ENCODE measurements around the gene NDUFA8. TPM values are rescaled to one million over a fixed set of nuclear protein-coding genes. Genes with fewer than 3 reads are reported as not detected.

The NDUFA8 gene
- total RNA-seq, 1 experiment from 2014 or later: 60.7 TPM

GRCh38 chr9:122201641-122202040, 42.1 kb upstream of the NDUFA8 start:
- no peaks in the 10 kb centered on the region for H3K9me3 Mint-ChIP-seq
- Histone ChIP-seq H2BK20ac (ENCODE audit: low read depth, low read length, poor library complexity, severe bottlenecking) (no peak overlapping the region), H4K91ac (ENCODE audit: insufficient read length, low read depth, low read length) (no peak overlapping the region), H2BK5ac (ENCODE audit: insufficient read length, low read length) (no peak overlapping the region), H3K23me2 (ENCODE audit: insufficient read length, low read depth, low read length, poor library complexity, severe bottlenecking) (no peaks in the 10 kb centered on the region), H3K4me2 (ENCODE audit: insufficient read depth, insufficient read length, low read length) (no peak overlapping the region), H3K9me3 (ENCODE audit: control insufficient read depth, low read depth, low read length) (no peaks in the 10 kb centered on the region), H2BK15ac (ENCODE audit: low read depth, low read length) (no peak overlapping the region), H3K27me3 (ENCODE audit: insufficient read depth, low read length) (no peaks in the 10 kb centered on the region), H4K20me1 (ENCODE audit: control insufficient read depth, insufficient read depth, insufficient read length) (no peaks in the 10 kb centered on the region), H3K9ac (ENCODE audit: extremely low read depth, insufficient read length, low read length) (no peak overlapping the region), H3K14ac (ENCODE audit: insufficient read depth, low read length) (no peak overlapping the region), H3K4ac (ENCODE audit: low read depth, low read length) (no peak overlapping the region), H3K56ac (ENCODE audit: insufficient read length, low read depth, low read length) (no peak overlapping the region), H4K5ac (ENCODE audit: insufficient read length, low read depth, low read length) (no peak overlapping the region), H3K4me1 (ENCODE audit: insufficient read depth, low read length) (peaks cover 12% of the 10 kb centered on the region; the same call in 1 of the 2 replicates), H3K18ac (ENCODE audit: insufficient read length, low read depth, low read length) (no peak overlapping the region), H3K27ac (ENCODE audit: insufficient read length, low read depth, low read length) (no peak overlapping the region), H2BK120ac (ENCODE audit: low read depth, low read length, poor library complexity, severe bottlenecking) (no peak overlapping the region), H2BK12ac (ENCODE audit: insufficient read length, low read depth, low read length) (no peak overlapping the region), H4K8ac (replicated peaks; ENCODE audit: insufficient read length, low read depth, low read length) (no peak overlapping the region), H2AFZ (ENCODE audit: low read length) (no peak overlapping the region), H2AK5ac (ENCODE audit: insufficient read length, low read length) (no peak overlapping the region), H3K79me2 (ENCODE audit: insufficient read depth, low read length) (no peaks in the 10 kb centered on the region), H3K23ac (ENCODE audit: insufficient read length, low read depth, low read length) (no peak overlapping the region), H3T11ph (ENCODE audit: low read length) (no peak overlapping the region), H3K79me1 (ENCODE audit: insufficient read depth, low read depth, low read length, poor library complexity, severe bottlenecking) (no peaks in the 10 kb centered on the region)
- no peak for TF ChIP-seq CTCF (conservative IDR thresholded peaks at IDR 0.05)
- no peak for DNase-seq
- no peak overlapping the region for H3K4me3 Mint-ChIP-seq
- H3K4me1 Mint-ChIP-seq: peaks cover 12 to 24% of the 10 kb centered on the region in 2 experiments
- H3K36me3 Mint-ChIP-seq (ENCODE audit: insufficient read depth in 1 of 3, low read depth in 3 of 3): no peaks in the 10 kb centered on the region
- WGBS (ENCODE audit: extremely low coverage, insufficient read length, low lambda C conversion rate): no CpG with 5 or more reads among the region's 1 CpG
- H3K27me3 Mint-ChIP-seq (ENCODE audit: low read depth): no peaks in the 10 kb centered on the region; the same call in 1 of the 2 replicates
- H3K27ac Mint-ChIP-seq: no peak overlapping the region

Measured in H9 (cell line).